ENCODE results near the gene RBM20. TPM values are rescaled to one million over a fixed set of nuclear protein-coding genes. Genes with fewer than 3 reads are reported as not detected.
A peak's percentile ranks its signal among the peaks of the same experiment; 100 is the strongest.

RBM20 gene
- total RNA-seq, 1 donor from 2014 or later = 4.6 TPM

DNA sequence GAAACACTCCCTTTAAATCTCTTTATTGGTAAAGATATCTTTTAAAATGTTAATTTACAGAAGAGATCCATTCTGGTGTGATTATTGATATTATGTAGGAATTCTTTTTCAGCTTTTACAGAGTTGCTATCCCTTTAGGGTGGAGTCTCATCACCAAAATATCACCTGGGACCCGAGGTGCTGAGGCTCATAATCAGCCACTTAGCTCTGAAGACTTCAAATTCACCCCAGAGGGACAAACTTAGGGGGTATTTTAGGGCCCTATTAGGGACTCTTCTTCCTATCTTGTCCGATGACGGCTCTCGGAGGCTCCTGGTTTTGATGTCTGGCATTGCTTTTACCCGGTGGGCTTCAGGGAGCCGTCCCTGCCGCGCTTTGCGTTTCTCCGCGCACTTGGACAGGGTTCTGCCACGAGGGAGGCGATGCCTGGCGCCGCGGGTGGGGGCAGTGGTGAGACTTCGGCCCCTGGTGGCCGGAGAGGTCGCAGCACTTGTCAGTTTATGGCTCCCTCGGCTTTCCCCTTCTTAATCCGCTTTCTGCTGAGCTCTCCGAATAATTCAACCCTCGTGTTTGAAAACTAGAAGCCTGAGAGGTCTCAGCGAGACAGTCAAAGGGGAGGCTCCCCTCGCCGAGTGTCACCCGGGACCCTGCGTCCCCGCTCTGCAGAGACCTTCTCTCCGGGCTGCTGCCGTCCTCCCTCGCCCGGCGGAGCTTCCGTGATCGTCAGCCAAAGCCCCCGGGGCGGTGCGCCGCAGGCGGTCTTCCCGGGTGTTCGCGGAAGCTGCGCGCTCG lies 27.8 kb downstream of the RBM20 start:
- DNase-seq (ENCODE audit: low spot score) = peak; percentile 92

DNA sequence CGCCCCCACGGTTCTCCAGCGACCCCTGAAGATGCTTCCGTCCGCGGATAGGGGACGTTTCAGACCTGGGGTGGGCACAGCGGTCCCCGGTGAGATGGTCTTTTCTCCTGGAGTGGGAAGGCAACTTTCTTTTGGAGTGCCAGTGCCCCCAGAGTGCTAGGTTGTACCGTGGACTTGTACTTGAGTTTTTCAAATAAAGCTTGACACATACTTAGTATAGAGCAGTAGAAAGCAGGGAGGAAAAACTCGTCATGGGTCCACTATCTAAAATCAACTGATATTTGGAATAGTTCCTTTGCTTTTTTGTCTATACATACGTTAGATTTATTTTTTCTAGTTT lies 28.4 kb downstream of the RBM20 start:
- DNase-seq (ENCODE audit: low spot score) = no peak

GRCh38 chr10:110676016-110676415 lies 31.9 kb downstream of the RBM20 start:
- no peak for DNase-seq (ENCODE audit: low spot score)

DNA sequence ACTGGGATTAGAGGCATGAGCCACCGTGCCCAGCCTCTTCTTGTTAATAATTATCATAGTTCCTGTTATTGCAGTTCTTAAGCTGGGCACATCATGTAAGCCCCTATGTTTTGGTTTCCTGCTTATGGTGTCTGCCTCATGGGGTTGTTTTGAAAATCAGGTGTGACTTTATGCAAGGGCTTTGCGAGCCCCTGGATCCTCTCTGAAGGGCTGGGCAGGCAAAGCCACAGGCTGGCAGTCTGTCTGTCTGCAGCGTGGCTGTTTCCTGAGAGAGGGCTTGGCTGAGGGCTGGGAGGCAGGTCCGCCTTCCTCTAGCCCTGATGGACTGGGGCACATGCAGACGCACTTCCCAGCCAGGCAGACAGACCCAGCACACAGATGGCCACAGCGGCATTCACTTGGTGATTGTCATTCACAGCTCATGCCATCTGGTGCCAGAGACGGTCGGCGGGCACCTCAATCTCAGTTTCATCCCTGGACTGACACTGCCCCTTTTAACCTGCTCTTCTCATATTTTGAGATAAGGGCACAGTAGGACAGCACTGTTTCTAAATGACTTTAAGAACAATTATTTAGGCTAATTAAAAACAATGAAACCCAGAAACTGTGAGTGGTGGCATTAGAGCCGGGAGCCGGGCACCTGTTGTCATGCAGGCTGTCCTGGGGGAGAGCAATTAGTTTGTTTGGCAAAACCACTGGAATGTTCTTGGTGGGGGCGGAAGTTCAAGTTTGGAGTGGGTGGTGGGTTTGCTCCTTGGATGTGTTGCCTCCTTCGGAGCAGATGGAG lies 35.5 kb downstream of the RBM20 start:
- no peak for DNase-seq (ENCODE audit: low spot score)

DNA sequence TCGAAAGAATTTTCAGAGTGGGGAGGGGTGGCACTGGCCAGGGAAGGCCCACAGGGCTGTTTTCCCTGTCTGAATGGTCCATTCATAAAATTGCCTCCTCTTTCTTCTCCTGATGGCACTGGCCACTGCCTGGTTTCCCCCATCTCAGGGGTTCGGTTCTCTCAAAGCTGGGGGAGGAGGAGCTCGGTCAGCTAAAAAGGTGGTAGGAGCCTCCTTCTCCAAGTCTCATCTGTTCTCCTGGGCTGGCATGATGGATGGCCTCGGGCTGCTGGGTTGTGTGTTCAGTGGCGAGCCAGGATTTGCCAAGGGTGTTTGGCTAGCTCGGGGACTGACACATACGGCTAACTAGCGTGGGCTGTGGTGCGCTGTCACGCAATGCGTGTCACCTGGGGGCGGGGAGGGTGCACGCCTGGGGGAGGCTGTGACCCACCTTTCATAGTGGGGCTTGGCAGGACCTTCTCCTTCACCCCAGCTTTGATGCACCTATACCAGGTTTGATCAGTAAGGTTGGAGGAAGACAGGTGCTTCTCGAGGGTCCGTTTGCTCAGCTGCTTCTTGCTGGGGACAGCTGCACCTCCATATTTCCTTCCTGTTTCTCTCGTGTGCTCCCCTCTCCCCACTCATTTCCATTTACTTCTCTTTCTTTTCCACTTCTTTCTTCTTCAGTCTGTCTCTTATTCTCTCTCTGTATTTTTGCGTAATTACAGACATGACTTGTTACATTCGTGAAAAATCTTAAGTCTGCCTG lies 36.3 kb downstream of the RBM20 start:
- DNase-seq (ENCODE audit: low spot score) = no peak

- DNase-seq (ENCODE audit: low spot score) = no peak
These were observed 37.0 kb downstream of the RBM20 start for GRCh38 chr10:110681023-110681681.

DNA sequence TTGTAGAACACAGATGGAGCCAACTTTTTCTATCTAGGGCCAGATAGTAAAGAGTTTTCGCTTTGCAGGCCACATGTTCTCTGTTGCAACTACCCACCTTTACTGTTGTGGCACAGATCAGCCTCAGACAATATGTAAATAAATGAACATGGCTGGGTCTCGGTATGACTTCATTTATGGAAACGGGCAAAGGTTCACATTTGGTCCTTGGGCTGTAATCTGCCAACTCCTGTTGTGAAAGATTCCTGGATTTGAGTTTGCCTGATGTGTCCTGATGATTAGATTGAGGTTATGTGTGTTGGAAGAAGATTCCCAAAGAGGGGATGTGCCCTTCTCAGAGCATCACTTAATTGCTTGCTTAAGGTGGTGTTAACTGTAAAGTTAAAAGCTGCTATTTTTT lies 38.2 kb downstream of the RBM20 start:
- no peak for DNase-seq (ENCODE audit: low spot score)

GRCh38 chr10:110684800-110685446 lies 40.8 kb downstream of the RBM20 start:
- DNase-seq (ENCODE audit: low spot score) = no peak

GRCh38 chr10:110686047-110686446 lies 41.9 kb downstream of the RBM20 start:
- DNase-seq (ENCODE audit: low spot score) = no peak

DNA sequence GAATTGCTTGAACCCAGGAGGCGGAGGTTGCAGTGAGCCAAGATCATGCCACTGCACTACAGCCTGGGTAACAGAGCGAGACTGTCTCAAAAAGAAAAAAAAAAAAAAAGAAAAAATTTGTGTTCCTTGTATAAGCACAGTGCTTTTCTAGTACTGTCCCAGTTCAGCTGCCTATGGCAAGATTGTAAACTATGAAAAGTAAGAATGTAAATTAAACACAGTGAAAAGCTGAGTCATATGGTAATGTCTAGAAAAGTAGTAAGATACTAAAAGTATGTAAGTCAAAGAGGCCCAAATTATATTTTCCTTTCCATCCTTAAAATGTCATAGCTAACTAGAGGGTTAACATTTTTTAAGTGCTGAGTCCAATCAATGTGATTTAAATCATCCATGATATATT lies 42.8 kb downstream of the RBM20 start:
- DNase-seq (ENCODE audit: low spot score) = no peak

- no peak for DNase-seq (ENCODE audit: low spot score)
These were observed 43.3 kb downstream of the RBM20 start for GRCh38 chr10:110687400-110687799.

GRCh38 chr10:110691139-110691538 lies 47.0 kb downstream of the RBM20 start:
- no peak for DNase-seq (ENCODE audit: low spot score)

DNA sequence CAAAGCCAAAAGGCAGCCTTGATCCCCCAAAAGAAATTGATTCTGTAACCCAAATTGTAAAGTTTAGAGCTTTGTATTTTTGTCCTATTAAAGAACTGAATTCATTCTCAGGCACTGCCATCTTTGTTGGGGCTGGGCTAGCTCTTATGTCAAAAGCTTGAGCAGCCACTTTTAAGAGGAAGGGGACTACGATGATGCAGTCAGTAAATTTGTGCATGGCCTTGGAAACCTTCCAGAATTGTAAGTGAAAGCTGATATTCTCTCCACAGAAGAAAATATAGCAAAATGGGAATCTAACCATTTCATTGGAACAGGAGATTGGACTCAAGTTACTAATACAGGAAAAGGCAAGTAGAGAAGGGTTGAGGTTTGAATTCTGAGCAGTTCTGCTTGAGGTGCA lies 50.1 kb downstream of the RBM20 start:
- no peak for DNase-seq (ENCODE audit: low spot score)

DNA sequence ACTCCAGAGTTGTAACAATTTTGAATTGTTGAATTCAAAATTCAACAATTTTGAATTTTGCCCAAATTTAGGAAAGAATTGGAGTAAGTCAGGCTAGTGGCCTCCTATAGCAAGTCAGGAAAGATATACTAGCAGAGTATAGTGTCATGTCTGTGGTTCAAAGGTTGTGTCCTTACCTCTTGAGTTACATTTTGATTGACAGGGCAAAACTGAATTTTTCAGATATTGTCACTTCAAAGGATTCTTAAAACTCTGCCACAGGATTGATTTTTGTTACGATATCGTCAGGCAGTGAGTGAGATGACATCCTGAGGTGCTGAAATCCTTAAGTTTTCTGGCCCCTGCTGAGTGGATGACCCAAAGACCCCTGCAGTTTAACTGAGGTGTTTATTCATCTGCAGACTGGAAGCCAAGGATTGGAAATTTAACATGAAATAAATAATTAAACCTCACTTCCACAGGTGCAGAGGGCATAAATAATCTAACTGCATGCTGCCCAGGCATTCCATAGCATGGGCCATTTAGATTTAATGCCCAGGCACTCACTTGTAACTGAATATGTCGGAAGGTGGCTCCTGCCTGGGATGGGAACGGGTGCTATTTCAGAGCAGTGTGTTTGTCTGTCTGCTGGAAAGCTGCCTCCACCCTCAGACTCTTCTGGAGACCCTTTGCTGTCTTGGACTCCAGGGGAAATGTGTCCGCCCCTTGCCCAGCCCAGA lies 50.8 kb downstream of the RBM20 start:
- no peak for DNase-seq (ENCODE audit: low spot score)

DNA sequence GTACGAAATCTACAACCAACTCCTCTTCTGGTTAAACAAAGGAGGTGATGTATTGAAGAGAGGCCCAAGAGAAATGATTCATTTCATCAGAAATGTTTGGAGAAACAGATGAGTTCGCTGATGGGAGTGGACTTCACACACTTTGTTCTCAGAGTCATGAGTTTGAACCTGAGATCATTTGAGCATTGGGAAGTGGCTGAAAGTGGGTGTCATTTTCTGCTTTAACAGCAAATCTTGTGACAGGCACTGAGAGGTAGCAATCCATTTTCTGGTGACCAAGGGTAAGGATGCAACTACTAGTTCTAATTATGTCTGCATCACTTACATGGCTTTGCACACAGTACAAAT lies 51.4 kb downstream of the RBM20 start:
- no peak for DNase-seq (ENCODE audit: low spot score)

- DNase-seq (ENCODE audit: low spot score) = no peak
These were observed 52.3 kb downstream of the RBM20 start for GRCh38 chr10:110696436-110696835.

- no peak for DNase-seq (ENCODE audit: low spot score)
These were observed 54.2 kb downstream of the RBM20 start for GRCh38 chr10:110698340-110698739.

GRCh38 chr10:110698782-110699201 lies 54.7 kb downstream of the RBM20 start:
- DNase-seq (ENCODE audit: low spot score) = no peak

GRCh38 chr10:110699859-110700468 lies 55.8 kb downstream of the RBM20 start:
- no peak for DNase-seq (ENCODE audit: low spot score)
